ENCODE measurements around the gene ATP2A2. TPM values are rescaled to one million over a fixed set of nuclear protein-coding genes. Genes with fewer than 3 reads are reported as not detected.
"Not testable (repeated sequence)": the region's sequence is repeated elsewhere in the genome, so short reads cannot be mapped to it uniquely, and the experiment has no call there.

ATP2A2 gene
- total RNA-seq, 3 donors from 2014 or later = 95.1 to 109 (median 102) TPM

GRCh38 chr12:110353211-110353965 lies 72.3 kb downstream of the ATP2A2 start:
- no peak for DNase-seq (ENCODE audit: low spot score in 2 of 2)
- peaks cover 0 to 3% of the 10 kb centered on the region in 2 donors for H3K4me1 ChIP-seq
- H3K9me3 ChIP-seq = no peaks in the 10 kb centered on the region
- intact Hi-C loops (cut with DNase I; ENCODE audit: low total_unique reads) = no loop called here
- H3K36me3 ChIP-seq = no peaks in the 10 kb centered on the region
- H3K4me3 ChIP-seq = no peak overlapping the region
- no peaks in the 10 kb centered on the region for H3K27me3 ChIP-seq
- no peak for TF ChIP-seq CTCF (IDR thresholded peaks at IDR 0.05)
- TF ChIP-seq POLR2AphosphoS5 (IDR thresholded peaks at IDR 0.05) = no peak
- no peak for TF ChIP-seq POLR2A (IDR thresholded peaks at IDR 0.05)
- H3K27ac ChIP-seq = no peak overlapping the region

- peaks cover 0 to under 1% of the 10 kb centered on the region in 2 donors for H3K4me1 ChIP-seq
- TF ChIP-seq POLR2A (IDR thresholded peaks at IDR 0.05) (no peak), POLR2AphosphoS5 (IDR thresholded peaks at IDR 0.05) (no peak), CTCF (IDR thresholded peaks at IDR 0.05) (no peak)
- no peaks in the 10 kb centered on the region for H3K36me3 ChIP-seq
- no peaks in the 10 kb centered on the region for H3K9me3 ChIP-seq
- no peaks in the 10 kb centered on the region for H3K27me3 ChIP-seq
- no peak for DNase-seq (ENCODE audit: low spot score in 2 of 2)
- no peak overlapping the region for H3K27ac ChIP-seq
- intact Hi-C loops (cut with DNase I; ENCODE audit: low total_unique reads) = no loop called here
- H3K4me3 ChIP-seq = no peak overlapping the region
These were observed 73.2 kb downstream of the ATP2A2 start for GRCh38 chr12:110354172-110354780.

GRCh38 chr12:110355073-110355472 lies 74.0 kb downstream of the ATP2A2 start:
- Histone ChIP-seq H3K9me3 (no peaks in the 10 kb centered on the region), H3K27ac (no peak overlapping the region), H3K36me3 (no peaks in the 10 kb centered on the region), H3K4me3 (no peak overlapping the region), H3K27me3 (no peaks in the 10 kb centered on the region), H3K4me1 (no peaks in the 10 kb centered on the region)
- intact Hi-C loops (cut with DNase I; ENCODE audit: low total_unique reads) = no loop called here
- no peak for DNase-seq (ENCODE audit: low spot score in 2 of 2)
- TF ChIP-seq CTCF (IDR thresholded peaks at IDR 0.05) = no peak
- TF ChIP-seq POLR2A (IDR thresholded peaks at IDR 0.05) = no peak
- TF ChIP-seq POLR2AphosphoS5 (IDR thresholded peaks at IDR 0.05) = no peak

- H3K36me3 ChIP-seq; H3K4me3 ChIP-seq; H3K27ac ChIP-seq; DNase-seq (ENCODE audit: low spot score in 2 of 2); H3K4me1 ChIP-seq; H3K9me3 ChIP-seq; intact Hi-C loops (cut with DNase I; ENCODE audit: low total_unique reads); H3K27me3 ChIP-seq: not testable (repeated sequence)
These were observed 77.5 kb downstream of the ATP2A2 start for GRCh38 chr12:110358384-110359097.

- no peaks in the 10 kb centered on the region for H3K27me3 ChIP-seq
- no peak overlapping the region for H3K27ac ChIP-seq
- intact Hi-C loops (cut with DNase I; ENCODE audit: low total_unique reads) = no loop called here
- no peaks in the 10 kb centered on the region for H3K9me3 ChIP-seq
- no peaks in the 10 kb centered on the region for H3K4me1 ChIP-seq
- H3K36me3 ChIP-seq = no peaks in the 10 kb centered on the region
- no peak for DNase-seq (ENCODE audit: low spot score in 2 of 2)
- H3K4me3 ChIP-seq = no peak overlapping the region
- no peak for TF ChIP-seq CTCF (IDR thresholded peaks at IDR 0.05)
- TF ChIP-seq POLR2AphosphoS5 (IDR thresholded peaks at IDR 0.05) = no peak
- TF ChIP-seq POLR2A (IDR thresholded peaks at IDR 0.05) = no peak
These were observed 80.2 kb downstream of the ATP2A2 start for GRCh38 chr12:110361216-110361615.
